HG03354 (cell line): Measurements from ENCODE around the gene TMEM208.

ENCODE experiments used
- ATAC-seq: cut with Tn5 transposase; IDR thresholded peaks from one replicate; pipeline ENCODE4 v1.9.1; 2021; ENCODE audit warnings: mild to moderate bottlenecking; ENCODE audit not compliant: unreplicated experiment, poor library complexity, severe bottlenecking

Gene TMEM208

GRCh38 chr16:67229906-67230808, 3.2 kb downstream of the TMEM208 start:
- ATAC-seq = no peak

GRCh38 chr16:67230809-67231660, 4.1 kb downstream of the TMEM208 start:
- ATAC-seq = no peak

GRCh38 chr16:67233596-67233995, 6.7 kb downstream of the TMEM208 start:
- ATAC-seq = no peak

- ATAC-seq = no peak
These were observed 7.3 kb downstream of the TMEM208 start for GRCh38 chr16:67234180-67234597.

GRCh38 chr16:67235816-67236562, 9.1 kb downstream of the TMEM208 start:
- no peak for ATAC-seq

GRCh38 chr16:67236563-67237395, 9.8 kb downstream of the TMEM208 start:
- no peak for ATAC-seq

- no peak for ATAC-seq
These were observed 10.7 kb downstream of the TMEM208 start for GRCh38 chr16:67237396-67238277.

- no peak for ATAC-seq
These were observed 11.3 kb downstream of the TMEM208 start for GRCh38 chr16:67238278-67238575.

GRCh38 chr16:67238806-67239470, 12.0 kb downstream of the TMEM208 start:
- ATAC-seq = no peak

- ATAC-seq = no peak
These were observed 13.6 kb downstream of the TMEM208 start for GRCh38 chr16:67240506-67240905.

GRCh38 chr16:67241008-67241900, 14.3 kb downstream of the TMEM208 start:
- no peak for ATAC-seq

- ATAC-seq = no peak
These were observed 15.3 kb downstream of the TMEM208 start for GRCh38 chr16:67242138-67242730.

- no peak for ATAC-seq
These were observed 16.6 kb downstream of the TMEM208 start for GRCh38 chr16:67243481-67243880.

- peak; percentile 60 for ATAC-seq
These were observed 17.7 kb downstream of the TMEM208 start for GRCh38 chr16:67244387-67245185.

- no peak for ATAC-seq
These were observed 18.3 kb downstream of the TMEM208 start for GRCh38 chr16:67245186-67245585.

GRCh38 chr16:67245674-67246080, 18.7 kb downstream of the TMEM208 start:
- no peak for ATAC-seq
